Keratinocyte (primary cell): ENCODE data around the gene ACAD9. TPM values are rescaled to one million over a fixed set of nuclear protein-coding genes. Genes with fewer than 3 reads are reported as not detected.
"Not testable (repeated sequence)": the region's sequence is repeated elsewhere in the genome, so short reads cannot be mapped to it uniquely, and the experiment has no call there.

Experiments
- DNase-seq: peaks from one replicate; pipeline ENCODE4 v3.0.0-alpha.2; 2011; ENCODE audit warnings: low read depth, missing footprints, low spot score
- FAIRE-seq: peaks from 2 replicates; lab custom pipeline; 2011; peaks lifted over from hg19 to GRCh38; lab: Jason Lieb, UNC
- H2AFZ ChIP-seq: 2 replicates; pipeline ENCODE4 v1.6.0; 2012; ENCODE audit warnings: low read length, control low read depth, inconsistent platforms; ENCODE audit not compliant: control insufficient read depth
- H3K27ac ChIP-seq: 2 replicates; pipeline ENCODE4 v1.5.1; 2011; ENCODE audit warnings: low read length; ENCODE audit not compliant: control insufficient read depth, insufficient read depth
- H3K27me3 ChIP-seq: 3 replicates; pipeline ENCODE4 v1.6.0; 2011; ENCODE audit warnings: low read length; ENCODE audit not compliant: control insufficient read depth, insufficient read depth; ENCODE audit errors: extremely low read depth
- H3K36me3 ChIP-seq, 2 experiments: 2 replicates in 1 of 2; 3 replicates in 1 of 2; pipeline ENCODE4 v1.5.1; 2011; ENCODE audit warnings: low read length in 2 of 2, mild to moderate bottlenecking in 1 of 2; ENCODE audit not compliant: control insufficient read depth in 2 of 2, insufficient read depth in 2 of 2; ENCODE audit errors: extremely low read depth in 1 of 2
- H3K4me1 ChIP-seq: 3 replicates; pipeline ENCODE4 v1.5.1; 2011; ENCODE audit warnings: low read length; ENCODE audit not compliant: control insufficient read depth, insufficient read depth; ENCODE audit errors: extremely low read depth
- H3K4me2 ChIP-seq: 3 replicates; pipeline ENCODE4 v1.6.0; 2011; ENCODE audit warnings: low read depth, low read length; ENCODE audit not compliant: control insufficient read depth, insufficient read depth; ENCODE audit errors: extremely low read depth
- H3K4me3 ChIP-seq, 3 experiments: fragments of 200-600 bp in 1 of 3; sonication (generic) in 1 of 3; 2 replicates in 2 of 3; 3 replicates in 1 of 3; pipeline ENCODE4 v1.5.1; 2011 to 2016; ENCODE audit warnings: low read length in 3 of 3, mild to moderate bottlenecking in 3 of 3, control low read depth in 2 of 3, inconsistent platforms in 1 of 3, low read depth in 1 of 3, mixed read lengths in 1 of 3, mixed run types in 1 of 3, moderate library complexity in 1 of 3; ENCODE audit not compliant: control insufficient read depth in 2 of 3, insufficient read depth in 2 of 3; ENCODE audit errors: extremely low read depth in 1 of 3
- H3K79me2 ChIP-seq: 2 replicates; pipeline ENCODE4 v1.6.0; 2012; ENCODE audit warnings: low read length; ENCODE audit not compliant: control insufficient read depth, insufficient read depth
- H3K9ac ChIP-seq: 3 replicates; pipeline ENCODE4 v1.6.0; 2011; ENCODE audit warnings: low read length; ENCODE audit not compliant: control insufficient read depth, insufficient read depth; ENCODE audit errors: extremely low read depth
- H3K9me1 ChIP-seq: 3 replicates; pipeline ENCODE4 v1.6.0; 2011; ENCODE audit warnings: low read length; ENCODE audit not compliant: control insufficient read depth, insufficient read depth; ENCODE audit errors: extremely low read depth
- H3K9me3 ChIP-seq: 2 replicates; pipeline ENCODE4 v1.5.1; 2012; ENCODE audit warnings: low read depth, low read length; ENCODE audit not compliant: control insufficient read depth
- H4K20me1 ChIP-seq: 3 replicates; pipeline ENCODE4 v1.6.0; 2011; ENCODE audit warnings: low read length; ENCODE audit not compliant: control insufficient read depth, insufficient read depth; ENCODE audit errors: extremely low read depth
- CTCF ChIP-seq, 3 experiments: IDR thresholded peaks in 1 of 3; conservative IDR thresholded peaks in 1 of 3; optimal IDR thresholded peaks in 1 of 3; 2 replicates in 2 of 3; 3 replicates in 1 of 3; pipeline versions ENCODE3 to v1.5.1; 2011; ENCODE audit warnings: low read length in 3 of 3, mild to moderate bottlenecking in 3 of 3, moderate library complexity in 2 of 3, control low read depth in 1 of 3, inconsistent platforms in 1 of 3; ENCODE audit not compliant: insufficient read depth in 2 of 3; ENCODE audit errors: extremely low read depth in 1 of 3
- EZH2 ChIP-seq: IDR thresholded peaks from one replicate; pipeline ENCODE4 v1.6.1; 2012; ENCODE audit warnings: inconsistent platforms, mild to moderate bottlenecking, low read length, moderate library complexity
- dilution Hi-C: fragments of 300-500 bp; cut with MboI; formaldehyde crosslinking; loops from one replicate; pipeline ENCODE4 v1.7.0; 2020; ENCODE audit warnings: low sequenced_read_pairs; ENCODE audit not compliant: extremely low pct_ligation_motif_present
- polyA plus RNA-seq, 5 experiments: library from polyadenylated mRNA; depleted of rRNA in 3 of 5; stranded (reverse) in 3 of 5; stranded (forward) in 1 of 5; unstranded in 1 of 5; fragments of >200 nt; gene quantifications; 1 replicate in 1 of 5; 2 replicates in 3 of 5; 3 replicates in 1 of 5; pipeline versions ENCODE4 v1.2.1 to v1.2.3, GENCODE V29; 2011 to 2012; ENCODE audit warnings: missing spikeins in 2 of 5, low read depth in 1 of 5, low replicate concordance in 1 of 5

ACAD9 gene
- polyA plus RNA-seq, 1 donor (not counting 4 experiments of a cell fraction or from before 2014, with no cell fraction given): 36.6 TPM

- H3K9ac ChIP-seq: no peak overlapping the region
- no peaks in the 10 kb centered on the region for H4K20me1 ChIP-seq
- H3K27me3 ChIP-seq: no peaks in the 10 kb centered on the region
- H3K4me3 ChIP-seq: no peak overlapping the region
- dilution Hi-C loops: no loop called here
- no peak overlapping the region for H2AFZ ChIP-seq
- H3K27ac ChIP-seq: no peak overlapping the region
- peaks cover 4 to 16% of the 10 kb centered on the region in 2 experiments for H3K36me3 ChIP-seq
- TF ChIP-seq EZH2: no peak
- TF ChIP-seq CTCF (optimal IDR thresholded peaks at IDR 0.05 in 1 of 3, IDR thresholded peaks at IDR 0.05 in 1 of 3, conservative IDR thresholded peaks at IDR 0.05 in 1 of 3; ENCODE audit: extremely low read depth in 1 of 3, insufficient read depth in 2 of 3, low read length in 3 of 3): no peak
- no peaks in the 10 kb centered on the region for H3K9me1 ChIP-seq
- DNase-seq (no peak), FAIRE-seq (no peak)
- H3K4me1 ChIP-seq: peaks cover 4% of the 10 kb centered on the region
- no peak overlapping the region for H3K4me2 ChIP-seq
- H3K79me2 ChIP-seq: no peaks in the 10 kb centered on the region
- peaks cover 14% of the 10 kb centered on the region for H3K9me3 ChIP-seq
Observed at GRCh38 chr3:128919988-128920387, 40.6 kb downstream of the ACAD9 start.

GRCh38 chr3:128922804-128923459 lies 43.5 kb downstream of the ACAD9 start:
- dilution Hi-C loops: no loop called here
- FAIRE-seq (no peak), DNase-seq (no peak)
- peaks cover 17% of the 10 kb centered on the region for H3K9me3 ChIP-seq
- peaks cover 4% of the 10 kb centered on the region for H3K4me1 ChIP-seq
- no peak overlapping the region for H2AFZ ChIP-seq
- no peak for TF ChIP-seq EZH2
- H3K9me1 ChIP-seq: no peaks in the 10 kb centered on the region
- H3K9ac ChIP-seq: no peak overlapping the region
- H3K27me3 ChIP-seq: no peaks in the 10 kb centered on the region
- no peak overlapping the region for H3K27ac ChIP-seq
- no peak overlapping the region for H3K4me3 ChIP-seq
- no peaks in the 10 kb centered on the region for H4K20me1 ChIP-seq
- no peaks in the 10 kb centered on the region for H3K36me3 ChIP-seq
- no peak overlapping the region for H3K4me2 ChIP-seq
- H3K79me2 ChIP-seq: no peaks in the 10 kb centered on the region

GRCh38 chr3:128923576-128923975 lies 44.2 kb downstream of the ACAD9 start:
- no peak for FAIRE-seq
- Histone ChIP-seq H3K9me1 (no peaks in the 10 kb centered on the region), H3K27me3 (no peaks in the 10 kb centered on the region), H3K4me3 (no peak overlapping the region), H3K27ac (no peak overlapping the region), H3K9ac (no peak overlapping the region), H3K4me2 (no peak overlapping the region), H3K4me1 (peaks cover 4% of the 10 kb centered on the region), H2AFZ (no peak overlapping the region), H4K20me1 (no peaks in the 10 kb centered on the region), H3K36me3 (no peaks in the 10 kb centered on the region), H3K79me2 (no peaks in the 10 kb centered on the region), H3K9me3 (peaks cover 17% of the 10 kb centered on the region)
- dilution Hi-C loops: no loop called here
- no peak for DNase-seq
- no peak for TF ChIP-seq EZH2
- no peak for TF ChIP-seq CTCF (optimal IDR thresholded peaks at IDR 0.05 in 1 of 3, IDR thresholded peaks at IDR 0.05 in 1 of 3, conservative IDR thresholded peaks at IDR 0.05 in 1 of 3; ENCODE audit: extremely low read depth in 1 of 3, insufficient read depth in 2 of 3, low read length in 3 of 3)

GRCh38 chr3:128923986-128924385 lies 44.6 kb downstream of the ACAD9 start:
- not testable (repeated sequence) for H3K79me2 ChIP-seq, FAIRE-seq
- peaks cover 17% of the 10 kb centered on the region for H3K9me3 ChIP-seq

More at GRCh38 chr3:128923986-128924385, 44.6 kb downstream of the ACAD9 start:
- H3K4me2 ChIP-seq, H3K27me3 ChIP-seq, dilution Hi-C loops, H3K9me1 ChIP-seq, H3K4me3 ChIP-seq, H3K4me1 ChIP-seq, H3K9ac ChIP-seq, H2AFZ ChIP-seq, H4K20me1 ChIP-seq, H3K27ac ChIP-seq, H3K36me3 ChIP-seq, DNase-seq: not testable (repeated sequence)
